Activated CD4-positive, alpha-beta memory T cell treated with anti-CD3 and anti-CD28 coated beads for 36 hours (primary cell): ENCODE data around the gene PGLYRP3. TPM values are rescaled to one million over a fixed set of nuclear protein-coding genes. Genes with fewer than 3 reads are reported as not detected.

ENCODE experiments used
- CTCF ChIA-PET: fragments of 350-600 bp; sonication (Branson Sonifier 250); formaldehyde crosslinking; loops from one replicate; lab custom pipeline; 2021; ENCODE audit warnings: antibody characterized with exemption, inconsistent platforms; lab: Charles Lee
- POLR2A ChIA-PET: fragments of 350-600 bp; sonication (Branson Sonifier 250); formaldehyde crosslinking; loops from one replicate; lab custom pipeline; 2021; ENCODE audit warnings: antibody characterized with exemption; lab: Charles Lee
- DNase-seq: peaks from one replicate; pipeline ENCODE4 v3.0.0-alpha.2; 2020
- H3K27ac Mint-ChIP-seq: one replicate; pipeline ENCODE4 v1.8.0; 2021; ENCODE audit warnings: mixed read lengths
- H3K27me3 Mint-ChIP-seq: one replicate; pipeline ENCODE4 v1.8.0; 2021; ENCODE audit warnings: mixed read lengths
- H3K36me3 Mint-ChIP-seq: one replicate; pipeline ENCODE4 v1.8.0; 2021; ENCODE audit warnings: mixed read lengths
- H3K4me1 Mint-ChIP-seq: one replicate; pipeline ENCODE4 v1.8.0; 2021; ENCODE audit warnings: low read depth, mixed read lengths
- H3K4me3 Mint-ChIP-seq: one replicate; pipeline ENCODE4 v1.8.0; 2021; ENCODE audit warnings: mild to moderate bottlenecking, mixed read lengths
- H3K9me3 Mint-ChIP-seq: one replicate; pipeline ENCODE4 v1.8.0; 2021; ENCODE audit warnings: mixed read lengths
- intact Hi-C: fragments of 100-400 bp; cut with micrococcal nuclease; formaldehyde crosslinking; loops from one replicate; pipeline ENCODE4 v1.15.1; 2023
- total RNA-seq, 2 experiments: library from RNA; stranded (reverse); gene quantifications; one replicate each; pipeline ENCODE4 v1.2.3, GENCODE V29; 2021

PGLYRP3 gene
- total RNA-seq, 2 experiments from 2014 or later, result not detected

DNA sequence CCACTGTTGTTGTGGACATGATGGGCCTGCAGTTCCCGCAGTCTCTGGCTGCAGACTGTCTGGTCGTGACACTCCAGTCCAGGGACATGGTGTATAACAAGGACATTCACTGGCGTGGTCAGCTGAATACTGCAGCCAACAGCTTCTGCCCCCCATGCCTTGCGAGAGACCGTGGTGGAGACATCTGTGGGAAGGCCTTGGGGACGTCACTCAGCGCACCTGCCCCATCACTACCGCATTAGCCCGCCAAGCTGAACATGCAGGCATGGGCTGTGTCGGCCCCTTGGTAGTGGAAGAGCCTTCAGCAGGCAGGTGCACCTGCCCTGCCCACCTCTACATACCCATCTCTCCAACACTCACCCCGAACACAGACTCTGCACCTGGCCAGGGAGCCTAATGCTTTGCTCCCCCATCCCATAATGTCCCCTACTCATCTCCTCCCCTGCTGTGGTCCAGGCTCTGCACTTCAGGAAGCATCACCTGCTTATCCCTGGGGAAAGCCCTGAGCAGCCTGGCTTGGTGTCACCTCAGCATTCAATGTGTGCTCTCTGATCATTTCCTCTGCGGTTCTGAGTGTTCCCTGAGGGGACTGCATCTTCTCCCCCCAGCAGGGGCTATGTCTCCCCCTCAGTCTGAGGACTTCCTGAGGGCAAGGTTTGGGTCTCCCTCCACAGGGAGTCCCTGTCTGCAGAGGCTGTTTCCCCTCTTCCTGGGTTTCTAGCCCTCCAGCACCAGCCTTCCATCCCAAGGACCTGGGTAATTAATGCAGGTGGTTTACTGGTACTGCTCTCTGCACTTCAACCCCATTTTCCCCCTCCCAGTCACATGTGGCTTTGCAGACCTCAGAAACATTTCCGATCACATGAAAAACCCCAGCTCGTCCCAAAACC, 32.7 kb upstream of the PGLYRP3 start:
- H3K27me3 Mint-ChIP-seq, result peaks cover 19% of the 10 kb centered on the region
- intact Hi-C loops, result no loop called here
- DNase-seq, result no peak
- H3K36me3 Mint-ChIP-seq, result no peaks in the 10 kb centered on the region
- H3K27ac Mint-ChIP-seq, result no peak overlapping the region
- CTCF ChIA-PET, result interaction anchor here (1.0 to 1.5 kb wide), 4 partner anchors 10 to 165 kb away, joined by 3 to 5 read pairs (median 3); partner anchors contain the start of gene S100A9
- peaks cover 26% of the 10 kb centered on the region for H3K4me1 Mint-ChIP-seq
- no peaks in the 10 kb centered on the region for H3K9me3 Mint-ChIP-seq
- POLR2A ChIA-PET, result no interaction called here
- no peak overlapping the region for H3K4me3 Mint-ChIP-seq

DNA sequence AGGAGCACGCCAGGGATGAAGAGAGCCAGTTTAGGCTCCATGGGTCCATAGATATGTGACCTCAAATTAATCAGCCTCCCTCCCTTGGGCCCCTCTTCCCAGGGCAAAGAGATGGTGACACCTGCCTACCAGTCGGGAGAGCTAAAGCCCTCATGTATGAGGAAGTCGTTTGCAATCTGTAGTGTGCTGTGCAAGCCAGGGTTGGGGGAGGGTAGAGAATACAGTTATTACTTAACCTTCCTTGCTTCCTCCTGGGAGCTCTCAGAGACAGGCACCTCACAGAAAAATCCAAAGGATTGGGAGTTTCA, 31.9 kb upstream of the PGLYRP3 start:
- POLR2A ChIA-PET, result no interaction called here

DNA sequence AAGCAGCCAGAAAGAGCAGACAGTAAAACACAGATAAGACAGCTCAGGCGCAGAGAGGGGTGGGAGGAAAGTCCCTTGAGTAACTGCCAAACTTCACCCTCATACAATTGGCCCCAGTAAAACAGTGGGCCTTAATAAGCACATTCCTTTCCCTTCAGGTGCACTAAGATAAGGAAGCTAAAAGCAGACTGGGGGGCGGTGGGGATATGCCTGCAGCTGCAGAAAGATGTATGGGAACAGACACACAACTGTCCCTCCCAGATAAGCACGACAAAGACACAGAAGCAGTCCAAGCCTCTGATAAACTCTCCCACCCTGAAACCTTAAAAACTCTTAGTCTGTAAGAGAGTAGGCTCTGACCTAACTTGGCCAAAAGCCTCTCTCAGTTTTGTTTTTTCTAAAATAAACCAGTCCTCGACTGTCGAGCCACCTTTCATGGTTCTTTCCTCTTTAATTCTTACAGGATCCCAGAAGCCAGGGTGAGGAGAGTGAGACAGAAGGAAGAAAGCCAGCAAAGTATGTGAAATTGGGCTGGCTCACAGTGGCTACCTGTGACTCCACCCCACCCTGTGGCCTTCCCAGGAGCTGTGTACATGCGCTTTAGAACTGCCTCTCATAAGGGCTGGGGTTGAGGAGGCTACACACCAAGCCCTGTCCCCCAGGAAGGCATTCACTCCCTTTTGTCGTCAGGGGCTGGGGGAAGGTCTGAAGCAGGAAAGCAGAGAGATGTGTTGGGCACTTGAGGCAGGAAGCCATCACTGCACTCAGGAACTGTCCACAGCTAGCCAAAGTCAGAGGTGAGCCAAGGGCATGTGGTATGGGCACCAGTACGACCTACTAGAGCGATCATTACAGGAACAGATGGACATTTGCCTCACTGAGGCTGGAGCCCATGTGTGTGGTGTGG, 31.3 kb upstream of the PGLYRP3 start:
- peaks cover 16% of the 10 kb centered on the region for H3K27me3 Mint-ChIP-seq
- H3K4me3 Mint-ChIP-seq, result no peak overlapping the region
- peaks cover 36% of the 10 kb centered on the region for H3K4me1 Mint-ChIP-seq
- no peaks in the 10 kb centered on the region for H3K36me3 Mint-ChIP-seq
- H3K9me3 Mint-ChIP-seq, result no peaks in the 10 kb centered on the region
- CTCF ChIA-PET, result interaction anchor here (1.0 to 2.4 kb wide), 2 partner anchors 9 to 166 kb away, joined by 3 to 15 read pairs; no protein-coding TSS in a partner anchor
- intact Hi-C loops, result no loop called here
- POLR2A ChIA-PET, result no interaction called here
- no peak overlapping the region for H3K27ac Mint-ChIP-seq
- DNase-seq, result no peak

More for the DNA sequence above, 31.9 kb upstream of the PGLYRP3 start:
- intact Hi-C loops, result no loop called here
- H3K27me3 Mint-ChIP-seq, result peaks cover 17% of the 10 kb centered on the region
- CTCF ChIA-PET, result interaction anchor here (1.0 kb wide), 1 partner anchor 166 kb away, joined by 3 read pairs; no protein-coding TSS in a partner anchor
- peaks cover 32% of the 10 kb centered on the region for H3K4me1 Mint-ChIP-seq
- no peaks in the 10 kb centered on the region for H3K9me3 Mint-ChIP-seq
- H3K27ac Mint-ChIP-seq, result no peak overlapping the region
- H3K4me3 Mint-ChIP-seq, result no peak overlapping the region
- DNase-seq, result no peak
- no peaks in the 10 kb centered on the region for H3K36me3 Mint-ChIP-seq

DNA sequence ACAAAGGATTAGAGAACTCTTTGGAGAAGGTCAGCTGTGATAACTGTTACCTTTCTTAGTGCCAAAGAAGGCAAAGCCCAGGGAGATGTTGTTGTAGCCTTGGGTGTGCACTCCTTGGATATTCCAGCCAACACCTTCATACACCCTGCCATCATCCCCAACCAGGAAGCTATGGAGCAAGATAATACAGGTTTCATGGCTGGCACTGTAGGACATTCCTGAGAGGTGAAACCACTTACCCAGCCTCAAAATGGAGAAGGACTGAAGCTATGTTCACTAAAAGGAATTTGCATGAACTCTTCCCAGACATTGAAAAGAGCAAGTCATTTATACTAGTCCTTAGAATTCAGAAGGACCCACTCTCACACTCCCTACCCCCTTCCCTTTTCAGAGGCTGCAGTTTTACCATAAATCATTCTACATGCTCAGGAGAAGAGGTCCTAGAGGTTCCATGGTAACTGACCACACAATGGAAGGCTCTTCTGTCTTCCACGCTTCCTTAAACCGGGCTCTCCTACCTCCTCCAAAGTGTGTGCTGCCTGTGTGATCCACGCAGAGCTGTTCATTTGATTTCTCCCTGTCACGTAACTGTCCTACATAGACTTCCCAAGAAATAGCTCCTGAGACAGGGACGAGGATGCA, 30.4 kb upstream of the PGLYRP3 start:
- no peaks in the 10 kb centered on the region for H3K36me3 Mint-ChIP-seq
- CTCF ChIA-PET, result interaction anchor here (1.2 to 2.4 kb wide), 3 partner anchors 8 to 152 kb away, joined by 3 to 15 read pairs (median 5); no protein-coding TSS in a partner anchor
- POLR2A ChIA-PET, result no interaction called here
- H3K4me3 Mint-ChIP-seq, result no peak overlapping the region
- peaks cover 14% of the 10 kb centered on the region for H3K27me3 Mint-ChIP-seq
- no peaks in the 10 kb centered on the region for H3K9me3 Mint-ChIP-seq
- peaks cover 38% of the 10 kb centered on the region for H3K4me1 Mint-ChIP-seq
- intact Hi-C loops, result no loop called here
- no peak for DNase-seq
- H3K27ac Mint-ChIP-seq, result no peak overlapping the region

DNA sequence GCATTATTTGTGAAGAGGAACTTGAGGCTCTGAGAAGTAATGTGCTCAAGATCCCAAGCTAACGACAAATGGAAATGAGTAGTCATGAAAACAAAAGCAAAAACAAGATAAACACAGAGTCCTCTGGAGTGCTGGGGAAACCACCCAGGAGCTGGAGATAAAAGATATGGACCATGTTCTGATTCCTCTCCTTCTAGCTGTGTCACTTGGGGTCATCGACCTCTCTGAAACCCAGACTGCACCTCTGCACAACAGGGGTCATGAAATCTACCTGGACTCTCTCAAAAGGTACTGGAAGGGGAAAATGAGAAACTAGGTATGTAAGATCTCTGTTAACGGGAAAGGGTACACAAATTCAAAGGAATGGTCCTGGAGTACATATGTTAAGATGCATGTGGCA, 29.4 kb upstream of the PGLYRP3 start:
- H3K9me3 Mint-ChIP-seq, result no peaks in the 10 kb centered on the region
- intact Hi-C loops, result no loop called here
- peaks cover 14% of the 10 kb centered on the region for H3K27me3 Mint-ChIP-seq
- H3K27ac Mint-ChIP-seq, result no peak overlapping the region
- H3K4me1 Mint-ChIP-seq, result peaks cover 38% of the 10 kb centered on the region
- no peak for DNase-seq
- no peaks in the 10 kb centered on the region for H3K36me3 Mint-ChIP-seq
- CTCF ChIA-PET, result interaction anchor here (1.2 to 2.4 kb wide), 3 partner anchors 9 to 153 kb away, joined by 3 to 15 read pairs (median 5); no protein-coding TSS in a partner anchor
- POLR2A ChIA-PET, result no interaction called here
- H3K4me3 Mint-ChIP-seq, result no peak overlapping the region

DNA sequence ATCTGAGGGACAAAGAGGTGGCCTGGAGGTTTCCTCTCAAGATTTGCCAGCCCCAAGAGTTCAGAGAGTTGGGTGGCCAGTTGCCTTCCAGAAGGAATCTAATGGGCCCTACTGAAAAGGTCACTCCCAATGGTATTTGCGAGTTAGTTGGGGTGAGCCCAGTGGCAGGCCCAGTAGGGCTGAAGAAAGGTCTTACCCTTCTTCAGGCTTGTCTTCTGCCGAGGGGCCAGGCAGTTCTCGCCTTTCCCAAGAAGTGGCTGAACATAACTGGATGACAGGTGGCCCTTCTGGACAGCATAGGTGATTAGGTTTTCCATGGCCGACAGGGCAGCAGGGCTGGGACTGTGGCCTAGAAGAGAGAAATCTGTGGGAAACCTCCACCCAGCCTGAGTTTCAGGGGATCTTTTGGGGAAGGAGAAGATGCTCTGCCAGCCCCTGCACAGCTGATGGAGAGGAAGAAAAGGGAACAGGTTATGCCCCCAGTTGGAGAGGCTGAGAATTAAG, 28.7 kb upstream of the PGLYRP3 start:
- H3K27ac Mint-ChIP-seq, result no peak overlapping the region
- POLR2A ChIA-PET, result no interaction called here
- no peak overlapping the region for H3K4me3 Mint-ChIP-seq
- no peak for DNase-seq
- H3K9me3 Mint-ChIP-seq, result no peaks in the 10 kb centered on the region
- intact Hi-C loops, result no loop called here
- CTCF ChIA-PET, result interaction anchor here (1.5 kb wide), 1 partner anchor 154 kb away, joined by 5 read pairs; no protein-coding TSS in a partner anchor
- no peaks in the 10 kb centered on the region for H3K36me3 Mint-ChIP-seq
- H3K27me3 Mint-ChIP-seq, result peaks cover 11% of the 10 kb centered on the region
- H3K4me1 Mint-ChIP-seq, result peaks cover 35% of the 10 kb centered on the region

DNA sequence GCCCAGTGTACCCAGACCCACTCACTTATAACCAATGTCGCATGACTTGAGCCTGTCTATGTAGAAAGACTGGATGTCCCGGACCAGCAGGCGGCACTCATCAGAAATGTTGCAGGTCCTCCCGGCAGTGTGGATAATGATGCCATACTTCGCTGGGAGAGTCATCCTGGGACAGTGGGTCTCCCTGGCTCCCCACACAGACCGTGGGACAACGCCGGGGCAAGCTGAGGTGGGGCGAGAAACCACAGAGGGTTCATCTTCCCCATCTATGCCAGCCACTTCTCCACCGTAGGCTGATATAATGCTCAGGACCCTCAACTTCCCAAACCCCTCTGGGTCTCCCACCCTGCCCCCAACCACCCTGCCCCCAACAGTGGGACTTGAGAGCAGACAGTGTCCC, 27.6 kb upstream of the PGLYRP3 start:
- H3K27me3 Mint-ChIP-seq, result peaks cover 7% of the 10 kb centered on the region
- no peak for DNase-seq
- ChIA-PET POLR2A (no interaction called here), CTCF (no interaction called here)
- H3K27ac Mint-ChIP-seq, result no peak overlapping the region
- no peak overlapping the region for H3K4me3 Mint-ChIP-seq
- intact Hi-C loops, result no loop called here
- H3K4me1 Mint-ChIP-seq, result peaks cover 24% of the 10 kb centered on the region
- H3K9me3 Mint-ChIP-seq, result no peaks in the 10 kb centered on the region
- H3K36me3 Mint-ChIP-seq, result no peaks in the 10 kb centered on the region

DNA sequence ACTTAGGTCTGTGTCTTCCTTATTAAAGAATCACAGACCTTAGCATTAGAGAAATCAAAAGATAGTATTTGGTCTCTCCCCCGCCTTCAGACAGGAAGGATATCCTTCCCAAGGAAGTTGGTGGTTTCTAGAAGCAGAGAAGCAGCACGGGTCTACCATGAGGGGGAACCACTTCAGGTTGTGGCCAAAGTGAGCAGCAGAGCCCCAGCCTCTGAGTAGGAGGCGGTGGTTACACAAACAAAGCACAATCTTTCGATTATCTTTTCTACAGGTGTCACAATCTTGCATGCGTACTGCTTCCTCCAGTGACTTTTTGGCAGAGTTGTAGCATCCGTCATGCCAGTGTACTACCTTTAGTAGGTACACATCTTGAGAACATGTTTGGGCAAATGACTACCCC, 27.1 kb upstream of the PGLYRP3 start:
- H3K27me3 Mint-ChIP-seq, result peaks cover 7% of the 10 kb centered on the region
- intact Hi-C loops, result no loop called here
- POLR2A ChIA-PET, result no interaction called here
- H3K9me3 Mint-ChIP-seq, result no peaks in the 10 kb centered on the region
- H3K4me1 Mint-ChIP-seq, result peaks cover 22% of the 10 kb centered on the region
- CTCF ChIA-PET, result no interaction called here
- H3K27ac Mint-ChIP-seq, result no peak overlapping the region
- no peak overlapping the region for H3K4me3 Mint-ChIP-seq
- DNase-seq, result no peak
- no peaks in the 10 kb centered on the region for H3K36me3 Mint-ChIP-seq

DNA sequence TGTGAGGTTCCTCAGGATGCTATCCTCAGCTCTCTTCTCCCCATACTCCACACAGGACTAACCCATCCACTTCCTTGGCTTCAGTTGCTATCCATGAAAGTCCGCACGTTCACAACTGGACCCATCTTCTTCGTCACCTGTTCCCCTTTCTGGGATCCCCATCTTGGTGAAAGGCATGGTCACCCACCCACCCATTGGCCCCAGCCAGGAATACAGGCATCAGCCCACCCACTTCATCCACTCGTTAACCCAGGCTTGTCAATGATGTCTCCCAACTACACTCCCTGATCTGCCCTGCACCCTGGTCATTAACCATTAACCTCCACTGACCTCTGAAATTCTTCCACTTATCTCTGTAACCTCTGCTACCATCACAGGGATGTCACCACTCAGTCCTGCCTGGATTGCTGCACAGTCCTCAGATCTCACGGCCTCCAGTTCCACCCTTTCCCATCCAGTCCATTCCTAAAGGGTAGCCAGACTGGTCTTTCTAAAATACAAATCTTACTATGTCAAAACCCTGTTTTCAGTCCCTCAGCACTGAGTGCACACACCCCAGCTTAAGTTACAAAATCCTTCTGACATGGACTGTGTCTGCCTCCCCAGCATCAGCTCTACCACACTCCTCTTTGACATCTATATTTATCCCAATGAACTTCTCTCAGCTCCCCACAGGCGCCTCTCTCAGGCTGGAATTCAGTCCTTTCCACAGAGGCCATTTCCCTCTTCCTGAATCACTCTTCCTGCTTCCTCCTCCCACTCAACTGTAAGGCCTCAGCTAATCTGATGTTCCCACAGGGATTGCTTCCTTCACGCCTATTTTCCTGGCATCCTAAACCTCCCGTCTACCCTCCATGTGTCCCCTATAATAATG, 25.5 kb upstream of the PGLYRP3 start:
- H3K27ac Mint-ChIP-seq, result no peak overlapping the region
- no peaks in the 10 kb centered on the region for H3K36me3 Mint-ChIP-seq
- H3K4me3 Mint-ChIP-seq, result no peak overlapping the region
- CTCF ChIA-PET, result interaction anchor here (1.3 kb wide), 1 partner anchor 15 kb away, joined by 3 read pairs; no protein-coding TSS in a partner anchor
- POLR2A ChIA-PET, result no interaction called here
- H3K9me3 Mint-ChIP-seq, result no peaks in the 10 kb centered on the region
- H3K27me3 Mint-ChIP-seq, result peaks cover 2% of the 10 kb centered on the region
- DNase-seq, result no peak
- intact Hi-C loops, result no loop called here
- H3K4me1 Mint-ChIP-seq, result peaks cover 12% of the 10 kb centered on the region

DNA sequence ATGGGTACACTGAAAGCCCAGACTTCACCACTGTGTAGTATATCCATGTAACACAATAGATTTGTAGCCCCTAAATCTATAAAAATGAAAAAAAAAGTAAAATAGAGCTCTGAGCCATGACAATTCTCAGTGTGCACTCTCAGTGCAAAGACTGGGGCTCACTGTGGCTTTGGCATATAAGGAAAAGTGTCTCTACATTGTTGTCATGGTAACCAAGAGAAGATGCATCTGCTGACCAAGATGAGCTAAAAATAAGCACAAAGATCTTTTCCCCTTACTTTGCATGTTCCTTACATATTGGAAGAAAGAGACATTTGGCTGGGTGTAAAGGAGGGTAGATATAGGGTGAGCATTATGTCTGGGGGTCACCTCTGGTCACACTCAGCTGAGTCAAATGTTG, 23.9 kb upstream of the PGLYRP3 start:
- Mint-ChIP-seq H3K9me3 (peaks cover 6% of the 10 kb centered on the region), H3K4me3 (no peak overlapping the region), H3K36me3 (no peaks in the 10 kb centered on the region), H3K27me3 (no peaks in the 10 kb centered on the region), H3K27ac (no peak overlapping the region), H3K4me1 (peaks cover 12% of the 10 kb centered on the region)
- DNase-seq, result no peak
- intact Hi-C loops, result no loop called here
- ChIA-PET CTCF (no interaction called here), POLR2A (no interaction called here)

DNA sequence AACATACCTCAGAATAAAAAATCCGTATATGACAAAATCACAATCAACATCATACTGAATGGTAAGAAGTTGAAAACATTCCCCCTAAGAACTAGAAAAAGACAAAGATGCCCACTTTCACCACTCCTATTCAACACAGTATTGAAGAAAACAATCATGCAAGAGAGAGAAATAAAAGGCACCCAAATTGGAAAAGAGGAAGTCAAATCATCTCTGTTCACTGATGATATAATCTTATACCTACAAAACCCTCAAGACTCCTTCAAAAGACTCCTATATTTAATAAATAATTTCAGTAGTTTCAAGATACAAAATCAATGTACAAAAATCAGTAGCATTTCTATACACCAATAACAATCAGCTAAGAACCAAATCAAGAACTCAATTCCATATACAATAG, 21.1 kb upstream of the PGLYRP3 start:
- Mint-ChIP-seq H3K4me3 (no peak overlapping the region), H3K36me3 (no peaks in the 10 kb centered on the region), H3K27ac (no peak overlapping the region), H3K4me1 (no peaks in the 10 kb centered on the region), H3K27me3 (peaks cover 13% of the 10 kb centered on the region), H3K9me3 (peaks cover 10% of the 10 kb centered on the region)
- intact Hi-C loops, result no loop called here
- DNase-seq, result no peak
- POLR2A ChIA-PET, result no interaction called here
- CTCF ChIA-PET, result no interaction called here
